Stimulated activated CD8-positive, alpha-beta memory T cell treated with anti-CD3 and anti-CD28 coated beads, Interleukin-7, amount 100 ng/mL, for 48 hours (primary cell): ENCODE measurements around the gene SH3BP4.
"Not testable (repeated sequence)": the region's sequence is repeated elsewhere in the genome, so short reads cannot be mapped to it uniquely, and the experiment has no call there.

Source experiments
- DNase-seq, 2 donors: peaks; one replicate each; pipeline ENCODE4 v3.0.0-alpha.2; 2020; ENCODE audit warnings: low read depth in 1 of 2; ENCODE audit errors: extremely low read depth in 1 of 2

The SH3BP4 gene

DNA sequence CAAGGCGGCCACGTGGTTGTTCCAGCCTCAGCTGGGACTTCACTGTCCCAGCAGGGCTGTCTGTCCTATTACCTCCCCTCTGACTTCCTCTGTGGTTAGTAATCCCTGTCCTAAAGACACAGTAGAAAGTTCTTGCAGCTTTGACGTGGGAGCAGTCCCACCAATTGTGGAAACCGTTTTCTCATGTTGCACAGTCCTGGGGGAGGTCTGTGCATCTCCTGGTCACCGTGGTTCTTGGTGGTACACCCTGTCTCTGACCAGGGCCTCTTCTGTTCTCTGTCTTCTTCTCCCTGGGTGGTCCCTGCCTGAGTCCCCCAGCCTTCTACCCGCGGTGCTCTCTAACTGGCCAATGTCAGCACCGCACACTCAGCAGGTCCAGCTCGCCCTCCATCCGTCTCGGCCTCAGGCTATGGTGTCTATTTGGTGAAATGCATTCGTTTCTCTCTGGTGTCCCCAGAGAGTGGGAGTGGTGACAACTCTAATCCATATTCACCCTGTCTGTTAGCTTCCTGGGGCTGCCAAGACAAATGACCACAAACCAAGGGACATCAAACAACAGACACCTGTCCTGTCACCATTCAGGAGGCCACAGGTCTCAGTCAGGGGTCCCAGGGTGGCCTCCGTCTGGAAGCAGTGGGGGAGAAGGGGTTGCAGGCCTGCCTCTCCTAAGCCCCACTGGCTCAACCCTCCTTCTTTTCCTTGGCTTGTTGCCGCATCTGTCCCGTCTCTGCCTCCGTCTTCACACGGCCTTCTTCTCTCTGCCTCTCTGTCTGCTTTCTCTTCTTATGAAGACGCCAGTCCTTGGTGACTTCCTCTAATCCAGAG lies 99.8 kb downstream of the SH3BP4 start:
- no peak for DNase-seq

- DNase-seq = no peak
These were observed 100.9 kb downstream of the SH3BP4 start for GRCh38 chr2:235052514-235053354.

GRCh38 chr2:235053651-235054050 lies 101.8 kb downstream of the SH3BP4 start:
- no peak for DNase-seq

DNA sequence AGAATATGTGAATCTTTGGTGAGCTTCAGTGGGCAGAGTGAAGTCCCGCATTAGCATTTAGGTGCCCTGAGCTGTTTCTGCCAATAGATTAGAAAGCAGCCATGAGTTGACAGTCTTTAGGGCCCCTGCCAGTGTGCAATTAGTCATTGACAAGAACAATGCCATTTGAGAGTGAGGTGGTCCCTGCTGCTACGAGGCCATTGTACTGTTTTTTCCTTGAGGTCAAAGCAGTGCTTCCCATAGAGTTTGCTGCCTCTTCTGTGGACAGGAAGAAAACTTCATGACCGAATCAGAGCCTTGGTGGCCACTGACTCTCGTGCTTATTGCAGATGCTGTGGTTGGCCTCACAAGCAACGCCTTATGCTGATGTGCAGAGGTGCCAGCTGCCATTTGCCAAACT lies 102.7 kb downstream of the SH3BP4 start:
- no peak for DNase-seq

- DNase-seq = no peak
These were observed 103.1 kb downstream of the SH3BP4 start for GRCh38 chr2:235054919-235055318.

DNA sequence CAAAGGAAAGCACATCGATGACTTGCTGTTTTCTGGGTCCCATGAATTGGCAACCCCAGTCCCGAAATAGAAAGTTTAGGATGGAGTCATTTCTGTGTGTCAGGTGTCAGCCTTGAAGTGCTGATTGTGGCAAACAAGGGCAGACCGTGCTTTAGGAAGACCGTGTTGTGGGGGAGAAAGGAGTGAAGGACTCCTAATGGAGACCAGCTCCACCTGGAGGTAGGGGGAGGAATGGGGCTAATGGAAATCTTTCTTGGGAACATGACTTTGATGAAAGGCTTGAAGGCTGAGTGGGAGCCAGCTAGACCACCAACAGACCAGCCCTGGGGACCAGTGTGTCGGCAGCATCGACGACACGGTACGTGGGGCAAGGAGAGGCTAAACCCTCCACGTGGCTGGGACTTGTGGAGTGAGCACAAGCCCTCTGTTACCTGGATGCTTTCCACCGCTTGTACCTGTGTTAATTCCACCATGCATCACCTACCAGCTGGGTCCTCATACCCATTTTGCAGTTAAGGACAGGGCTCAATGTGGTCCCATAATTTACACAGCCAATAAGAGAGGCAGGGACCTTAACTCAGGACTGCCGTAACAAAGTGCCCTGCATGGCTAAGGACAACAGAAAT lies 104.2 kb downstream of the SH3BP4 start:
- DNase-seq = no peak

GRCh38 chr2:235056768-235057167 lies 105.0 kb downstream of the SH3BP4 start:
- DNase-seq = no peak

DNA sequence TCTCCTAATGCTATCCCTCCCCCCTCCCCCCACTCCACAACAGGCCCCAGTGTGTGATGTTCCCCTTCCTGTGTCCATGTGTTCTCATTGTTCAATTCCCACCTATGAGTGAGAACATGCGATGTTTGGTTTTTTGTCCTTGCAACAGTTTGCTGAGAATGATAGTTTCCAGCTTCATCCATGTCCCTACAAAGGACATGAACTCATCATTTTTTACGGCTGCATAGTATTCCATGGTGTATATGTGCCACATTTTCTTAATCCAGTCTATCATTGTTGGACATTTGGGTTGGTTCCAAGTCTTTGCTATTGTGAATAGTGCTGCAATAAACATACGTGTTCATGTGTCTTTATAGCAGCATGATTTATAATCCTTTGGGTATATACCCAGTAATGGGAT lies 105.8 kb downstream of the SH3BP4 start:
- not testable (repeated sequence) for DNase-seq

DNA sequence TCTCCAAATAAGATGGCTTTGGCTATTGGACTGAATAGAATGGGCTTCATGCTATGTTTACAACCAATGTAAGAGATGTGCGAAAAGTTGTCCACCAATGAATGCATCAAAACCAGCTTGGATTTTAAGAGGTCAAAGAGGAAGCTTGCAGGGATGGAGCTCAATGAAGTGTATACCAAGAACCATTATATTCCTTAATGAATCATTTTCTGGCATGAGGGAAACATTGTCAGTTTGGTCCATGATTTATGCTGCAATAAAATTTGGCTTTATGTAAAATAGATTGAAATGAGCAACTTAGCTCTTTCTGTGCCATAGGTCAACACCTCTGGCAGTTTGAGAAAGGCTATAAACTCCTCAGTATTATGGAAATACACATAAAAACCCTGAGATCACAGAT lies 107.3 kb downstream of the SH3BP4 start:
- no peak for DNase-seq

DNA sequence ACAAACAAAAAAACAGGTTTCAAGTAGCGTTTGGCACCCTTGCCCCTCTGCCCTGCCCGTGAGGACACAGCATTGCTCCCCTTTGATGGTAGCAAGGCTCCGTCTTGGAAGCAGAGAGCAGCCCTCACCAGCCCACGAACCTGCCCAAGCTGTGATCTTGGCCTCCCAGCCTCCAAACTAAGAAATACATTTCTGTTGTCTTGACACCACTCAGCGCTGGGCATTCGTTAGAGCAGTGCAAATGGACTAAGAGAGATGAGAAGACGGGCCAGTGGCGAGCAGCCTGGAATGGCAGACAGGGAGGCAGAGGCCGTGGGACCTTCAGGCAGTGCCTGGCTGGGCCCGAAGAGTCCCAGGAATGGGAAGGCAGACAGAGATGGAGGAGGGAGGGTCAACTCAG lies 109.8 kb downstream of the SH3BP4 start:
- DNase-seq = no peak

- DNase-seq = no peak
These were observed 111.7 kb downstream of the SH3BP4 start for GRCh38 chr2:235063471-235063961.

DNA sequence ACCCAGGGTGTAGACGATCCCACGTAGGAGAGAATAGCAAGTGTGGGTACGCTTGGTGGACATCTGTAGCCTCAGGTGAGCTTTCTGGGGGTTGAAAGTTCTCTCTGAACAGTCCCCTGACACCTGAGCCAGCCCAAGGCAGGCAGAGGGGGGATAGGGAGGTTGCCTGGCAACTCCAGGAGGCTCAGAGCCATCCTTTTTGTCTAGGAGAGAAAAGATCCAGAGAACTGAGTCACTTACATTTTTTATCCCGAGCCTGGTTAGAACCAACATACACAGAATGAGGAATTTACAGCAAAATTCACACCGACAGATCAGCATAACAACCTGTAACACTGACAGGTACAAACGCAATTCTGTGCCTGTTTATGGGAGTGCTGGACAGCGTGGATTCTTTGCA lies 113.2 kb downstream of the SH3BP4 start:
- DNase-seq = no peak

- no peak for DNase-seq
These were observed 114.7 kb downstream of the SH3BP4 start for GRCh38 chr2:235066490-235066889.

GRCh38 chr2:235066895-235067294 lies 115.1 kb downstream of the SH3BP4 start:
- DNase-seq = no peak

- DNase-seq = no peak
These were observed 116.9 kb downstream of the SH3BP4 start for GRCh38 chr2:235068701-235069100.

DNA sequence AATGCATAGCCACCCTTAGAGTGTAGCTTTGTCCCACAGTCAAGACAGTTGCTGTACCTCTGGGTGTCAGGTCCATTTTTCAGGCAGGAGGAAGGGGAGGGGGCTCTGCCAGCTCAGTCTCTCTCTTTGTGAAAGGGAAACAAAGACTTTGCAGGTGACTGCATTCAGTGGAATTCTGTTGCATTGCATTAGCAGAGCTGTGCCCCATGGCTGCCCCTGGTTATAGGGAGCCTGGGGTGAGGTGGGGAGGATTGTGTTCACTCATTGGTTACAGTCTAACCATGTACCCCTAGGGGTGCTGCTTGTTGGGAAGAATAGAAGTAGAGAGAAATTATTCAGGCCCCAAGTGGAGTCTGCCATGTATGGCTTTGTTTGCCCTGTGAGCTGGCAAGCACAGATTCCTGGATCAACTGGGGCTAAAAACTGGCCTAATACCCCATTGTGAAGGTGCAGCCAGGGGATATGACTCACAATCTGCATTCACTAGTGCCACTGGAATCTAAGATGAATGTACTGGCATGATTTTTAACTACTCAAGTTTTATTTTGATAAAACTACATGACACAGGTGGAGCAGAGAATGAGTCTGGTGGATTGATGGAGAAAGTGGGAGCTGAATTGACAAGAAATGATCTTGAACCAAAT lies 118.4 kb downstream of the SH3BP4 start:
- no peak for DNase-seq

DNA sequence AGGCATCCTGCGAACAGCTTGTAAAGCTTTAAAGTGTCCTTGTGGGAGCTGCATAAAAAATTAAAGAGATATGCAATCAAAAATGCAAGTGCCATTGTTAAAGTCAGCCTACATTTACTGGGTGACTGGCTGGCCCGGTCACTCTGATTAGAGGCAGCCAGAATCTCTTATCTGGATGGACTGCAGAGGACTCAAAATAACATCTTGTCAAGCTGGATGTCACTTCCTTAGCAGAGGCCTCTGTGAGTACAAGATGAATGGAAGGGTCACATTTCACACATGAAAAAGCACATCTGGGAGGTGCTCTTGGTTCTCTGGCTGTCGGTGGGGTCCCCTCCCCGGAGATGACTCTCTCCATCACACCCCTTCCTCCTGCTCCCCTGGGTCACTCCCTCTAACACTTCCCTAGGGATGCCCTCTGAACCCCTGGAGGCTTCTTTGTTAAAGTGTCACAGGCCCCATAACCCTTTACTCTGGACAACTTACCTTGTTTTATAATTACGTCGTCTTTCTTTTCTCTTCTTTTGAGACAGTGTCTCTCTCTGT lies 122.1 kb downstream of the SH3BP4 start:
- DNase-seq = no peak

DNA sequence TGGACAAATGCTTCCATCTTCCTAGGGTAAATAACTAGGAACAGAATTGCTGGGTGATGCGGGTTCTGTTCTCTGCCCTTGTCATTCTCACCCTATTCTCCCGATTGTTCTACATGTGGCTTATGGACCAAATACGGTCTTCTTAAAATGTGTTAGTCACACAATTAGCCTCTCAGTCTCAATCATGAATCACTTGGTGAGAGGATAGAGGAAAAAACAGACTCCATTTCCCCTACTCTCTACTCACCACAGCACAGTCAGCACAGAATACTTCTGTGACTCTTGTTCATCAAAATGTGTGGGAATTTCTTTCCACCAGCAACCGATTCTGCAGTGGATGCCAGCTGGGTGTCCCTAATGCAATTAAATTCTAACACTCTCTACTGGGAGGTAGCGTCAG lies 125.2 kb downstream of the SH3BP4 start:
- DNase-seq = no peak

DNA sequence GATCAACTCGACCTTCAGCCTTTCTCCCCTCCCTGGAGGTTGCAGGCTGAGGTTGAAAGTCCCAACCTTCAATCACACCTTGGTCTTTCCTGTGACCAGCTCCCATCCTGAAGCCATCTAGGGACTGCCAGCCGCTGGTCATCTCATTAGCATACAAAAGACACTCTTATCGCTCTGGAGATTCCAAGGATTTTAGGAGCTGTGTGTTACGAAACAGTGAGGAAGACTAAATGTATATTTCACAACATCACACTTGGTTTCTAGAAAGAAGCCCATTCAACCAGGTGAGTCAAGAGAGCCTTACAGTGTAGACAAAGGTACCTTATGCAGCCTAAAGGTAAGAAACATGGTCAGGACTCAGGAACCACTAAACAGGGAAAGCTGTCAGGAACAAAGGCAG lies 126.4 kb downstream of the SH3BP4 start:
- DNase-seq = no peak

- DNase-seq = no peak
These were observed 127.2 kb downstream of the SH3BP4 start for GRCh38 chr2:235078914-235079472.
